HG03460 (cell line): ENCODE data around the gene PPARGC1A.

Experiments used
- ATAC-seq: cut with Tn5 transposase; IDR thresholded peaks from one replicate; pipeline ENCODE4 v1.9.1; 2021; ENCODE audit not compliant: unreplicated experiment

The PPARGC1A gene

GRCh38 chr4:23881674-23882337 lies 8.0 kb downstream of the PPARGC1A start:
- ATAC-seq = no peak

- no peak for ATAC-seq
Measured at GRCh38 chr4:23881052-23881501, 8.8 kb downstream of the PPARGC1A start.

DNA sequence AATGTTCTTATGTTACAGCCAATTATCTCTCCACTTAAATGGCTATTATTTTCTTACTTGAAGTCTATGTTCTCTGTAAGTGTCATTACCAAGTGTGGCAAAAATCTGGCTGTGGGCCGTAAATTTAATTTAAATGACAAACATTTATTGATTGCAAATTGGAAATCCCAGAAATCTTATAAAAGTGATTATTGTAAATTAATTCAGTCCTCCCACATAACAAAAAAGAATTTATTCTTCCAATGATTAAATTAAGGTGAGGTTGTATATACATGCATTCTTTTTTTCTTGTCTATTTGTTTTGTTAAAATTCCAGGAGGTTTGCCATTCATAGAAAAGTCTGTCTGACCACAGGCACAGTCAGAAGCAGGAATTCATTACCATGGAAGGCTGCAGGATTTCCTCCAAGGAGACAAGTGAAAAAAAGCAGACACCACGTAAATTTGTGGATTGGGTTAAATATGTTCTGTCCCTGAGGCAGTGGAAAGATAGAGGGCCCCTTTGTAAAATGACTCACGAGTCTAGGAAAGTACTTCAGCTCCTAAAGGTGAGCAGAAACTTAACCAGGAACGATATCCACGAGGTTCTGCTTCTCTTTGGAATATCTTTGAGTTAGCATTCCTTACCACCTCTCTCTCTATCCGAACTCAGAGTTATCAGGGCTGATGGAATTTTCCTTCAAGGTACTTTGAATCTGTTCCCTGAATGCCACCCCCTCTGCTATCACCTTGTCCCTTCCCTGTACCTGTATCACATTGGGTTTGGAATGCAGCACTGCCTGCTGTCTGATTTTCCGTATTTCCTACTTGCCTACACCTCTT lies 10.7 kb downstream of the PPARGC1A start:
- no peak for ATAC-seq

DNA sequence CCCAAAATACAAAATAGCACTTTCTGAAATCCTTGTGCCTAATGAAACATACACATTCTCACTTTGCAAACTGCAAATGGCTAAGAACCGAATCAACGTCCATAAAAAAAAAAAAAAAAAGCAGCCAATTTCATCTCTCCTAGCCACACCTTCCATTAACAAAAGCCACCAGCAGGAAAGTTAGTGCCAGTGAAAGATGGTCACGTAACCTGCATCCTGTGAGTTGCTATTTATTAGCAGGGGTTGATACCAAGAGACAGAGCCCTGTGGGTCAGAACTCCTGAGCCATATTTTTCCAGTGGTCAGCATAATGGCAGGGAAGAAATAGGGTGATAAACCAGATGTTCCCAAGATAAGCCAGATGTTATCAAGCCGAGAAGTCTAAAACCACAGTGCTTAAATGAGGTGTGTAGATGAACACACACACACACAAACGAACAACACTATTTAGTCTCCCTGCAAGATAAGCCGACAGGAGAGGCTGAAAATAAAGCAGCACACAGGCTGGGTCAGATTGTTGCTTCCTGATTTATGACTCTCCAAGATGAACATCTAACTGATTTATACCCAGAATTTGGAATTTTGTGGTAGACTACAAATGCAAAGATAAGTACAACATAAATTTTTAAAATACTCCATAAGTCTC lies 11.5 kb downstream of the PPARGC1A start:
- ATAC-seq = no peak

DNA sequence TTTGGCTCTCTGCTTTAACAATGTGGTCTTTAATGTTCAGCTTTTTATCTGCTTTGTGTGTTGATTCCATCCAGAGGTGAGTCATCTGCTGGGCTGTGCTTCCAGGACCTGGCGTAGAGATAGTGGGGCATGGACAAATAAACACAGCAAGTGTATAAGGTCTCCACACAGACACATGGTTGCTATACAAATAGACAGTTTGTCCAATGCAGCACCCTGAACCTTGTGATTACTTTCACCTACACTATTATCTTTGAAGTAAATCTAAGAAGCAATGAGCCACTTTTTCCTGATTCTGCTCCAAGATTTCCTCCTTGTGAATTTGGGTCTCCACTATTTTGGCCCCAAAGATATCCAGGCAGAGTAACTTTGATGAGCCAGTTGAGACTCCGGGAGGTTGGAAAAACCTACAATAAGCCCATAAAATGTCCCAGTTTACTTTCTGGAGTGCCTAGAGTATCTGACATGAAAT lies 12.1 kb downstream of the PPARGC1A start:
- no peak for ATAC-seq

- no peak for ATAC-seq
Measured at GRCh38 chr4:23876418-23877089, 13.3 kb downstream of the PPARGC1A start.

GRCh38 chr4:23875317-23875716 lies 14.5 kb downstream of the PPARGC1A start:
- no peak for ATAC-seq

DNA sequence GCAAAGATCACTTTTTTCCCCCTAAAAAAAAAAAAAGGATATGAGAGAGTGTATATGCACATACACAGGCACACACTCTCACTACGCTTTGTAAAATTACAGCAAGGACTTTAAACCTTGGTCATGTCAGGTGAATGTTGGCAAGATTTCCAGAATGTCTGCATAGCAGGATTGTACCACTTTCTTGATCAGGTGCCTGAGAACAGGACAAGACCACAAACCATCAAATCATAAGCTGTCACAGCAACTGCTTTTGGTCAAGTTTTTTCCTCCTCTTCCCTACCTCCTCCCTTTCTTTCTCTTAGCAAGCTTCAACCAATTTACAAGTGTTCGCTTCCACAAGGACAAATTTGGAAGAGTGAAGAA lies 15.3 kb downstream of the PPARGC1A start:
- no peak for ATAC-seq

DNA sequence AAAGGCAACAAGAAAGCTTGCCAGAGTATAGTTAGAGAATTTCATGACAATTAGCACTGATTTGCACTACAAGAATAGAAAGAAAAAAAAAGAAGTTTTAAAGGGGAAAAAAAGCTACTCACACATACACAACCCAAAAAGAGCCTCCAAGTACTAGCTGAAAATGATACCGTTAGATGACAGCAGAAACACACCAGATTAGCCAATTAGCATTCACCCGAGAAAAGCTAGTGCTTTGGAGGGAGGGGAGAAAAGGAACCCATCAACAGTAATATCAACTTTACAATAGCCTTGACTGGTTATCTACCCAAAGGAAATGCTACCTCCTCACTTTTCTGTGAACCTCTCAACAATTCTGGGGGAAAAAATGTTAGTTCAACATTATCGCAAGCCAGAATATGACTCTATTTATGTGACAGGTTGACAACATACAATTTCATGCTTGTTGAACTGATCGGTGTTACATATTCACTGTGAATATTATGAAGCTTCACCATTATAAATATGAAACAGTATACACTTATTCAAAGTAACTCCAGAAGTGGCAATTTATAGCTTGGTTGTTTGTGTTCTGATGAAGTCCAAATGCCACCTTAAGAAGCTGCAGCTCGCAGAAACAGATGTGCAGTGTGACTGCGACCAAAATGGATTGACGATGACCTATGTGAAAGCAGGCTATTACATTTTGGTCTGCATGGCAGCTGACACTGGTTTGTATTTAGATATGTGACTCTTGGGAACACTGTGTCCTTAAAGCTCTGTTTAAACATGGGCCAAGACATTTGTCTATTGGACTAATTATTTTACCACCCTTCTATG lies 15.9 kb downstream of the PPARGC1A start:
- ATAC-seq = no peak

DNA sequence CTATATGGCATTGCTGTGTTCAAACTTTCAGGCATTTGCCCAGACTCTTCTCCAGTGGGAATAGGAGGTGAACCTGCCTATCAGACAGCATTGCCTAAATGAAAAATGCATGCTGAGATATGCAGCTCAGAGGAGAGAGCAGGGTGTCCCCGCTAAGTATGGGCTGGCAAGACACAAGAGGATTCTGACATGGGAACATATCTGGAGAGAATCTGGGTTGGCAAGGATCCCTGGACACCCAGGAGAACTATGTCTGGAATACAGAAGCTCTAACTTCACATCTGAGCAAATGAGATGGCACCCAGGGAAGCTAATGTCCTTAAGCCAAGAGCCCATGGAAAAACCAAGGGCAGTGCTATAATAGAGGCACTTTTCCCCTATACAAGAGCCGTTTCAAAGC lies 18.4 kb downstream of the PPARGC1A start:
- no peak for ATAC-seq

GRCh38 chr4:23866450-23867075 lies 23.3 kb downstream of the PPARGC1A start:
- no peak for ATAC-seq

DNA sequence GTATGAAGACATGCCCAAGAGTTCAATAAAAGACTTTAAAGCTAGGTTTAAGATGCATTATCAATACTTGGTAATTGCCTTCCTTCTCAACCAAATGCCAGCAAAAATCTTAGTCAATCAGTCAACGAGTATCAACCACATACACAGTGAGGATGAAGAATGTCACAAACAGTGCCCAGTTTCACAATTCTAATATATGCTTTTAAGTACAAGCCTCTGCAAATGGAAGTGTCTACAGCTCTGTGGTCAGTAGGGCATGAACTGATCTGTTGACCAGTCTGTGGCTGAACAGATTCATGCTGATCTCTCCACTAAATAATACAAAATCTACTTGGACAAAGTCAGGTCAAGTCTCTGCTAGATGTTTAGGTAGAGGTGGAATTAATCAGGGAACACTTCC lies 27.9 kb downstream of the PPARGC1A start:
- ATAC-seq = no peak

DNA sequence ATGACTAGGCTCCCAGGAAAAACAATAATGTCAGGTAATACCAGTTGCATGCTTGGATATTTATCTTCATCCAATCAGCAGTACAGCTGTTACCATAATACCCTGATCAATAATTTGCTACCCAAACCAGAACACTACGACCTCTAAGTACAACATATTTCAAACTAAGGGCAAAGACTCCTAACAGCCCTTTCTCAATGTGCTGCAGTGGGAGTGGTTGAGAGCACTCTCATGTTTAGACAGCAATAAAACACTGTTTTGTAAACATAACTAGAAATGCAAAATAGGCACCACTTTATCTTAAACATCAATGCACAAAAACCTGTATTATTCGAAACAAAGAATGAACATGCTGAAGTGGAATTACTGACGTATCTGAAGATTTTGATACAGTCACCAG lies 28.9 kb downstream of the PPARGC1A start:
- no peak for ATAC-seq

GRCh38 chr4:23857367-23857959 lies 32.4 kb downstream of the PPARGC1A start:
- no peak for ATAC-seq

DNA sequence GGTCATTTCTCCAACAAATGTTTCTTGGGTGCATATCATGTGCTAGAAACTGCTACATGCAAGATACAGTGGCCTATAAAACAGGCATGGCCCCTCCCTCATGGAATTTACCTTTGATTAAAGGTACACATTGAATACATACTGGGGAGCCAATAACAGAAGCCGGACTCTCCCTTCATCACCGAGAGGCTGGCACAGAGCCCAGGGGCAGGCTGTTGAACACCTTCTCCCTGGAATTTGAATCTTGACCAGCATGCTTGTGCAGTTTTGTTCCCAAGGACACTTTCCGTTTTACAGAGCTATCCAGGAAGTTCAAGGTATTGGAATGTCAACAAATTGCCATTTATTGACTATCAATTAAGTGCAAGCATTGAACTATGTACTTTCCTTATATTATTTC lies 33.2 kb downstream of the PPARGC1A start:
- no peak for ATAC-seq

DNA sequence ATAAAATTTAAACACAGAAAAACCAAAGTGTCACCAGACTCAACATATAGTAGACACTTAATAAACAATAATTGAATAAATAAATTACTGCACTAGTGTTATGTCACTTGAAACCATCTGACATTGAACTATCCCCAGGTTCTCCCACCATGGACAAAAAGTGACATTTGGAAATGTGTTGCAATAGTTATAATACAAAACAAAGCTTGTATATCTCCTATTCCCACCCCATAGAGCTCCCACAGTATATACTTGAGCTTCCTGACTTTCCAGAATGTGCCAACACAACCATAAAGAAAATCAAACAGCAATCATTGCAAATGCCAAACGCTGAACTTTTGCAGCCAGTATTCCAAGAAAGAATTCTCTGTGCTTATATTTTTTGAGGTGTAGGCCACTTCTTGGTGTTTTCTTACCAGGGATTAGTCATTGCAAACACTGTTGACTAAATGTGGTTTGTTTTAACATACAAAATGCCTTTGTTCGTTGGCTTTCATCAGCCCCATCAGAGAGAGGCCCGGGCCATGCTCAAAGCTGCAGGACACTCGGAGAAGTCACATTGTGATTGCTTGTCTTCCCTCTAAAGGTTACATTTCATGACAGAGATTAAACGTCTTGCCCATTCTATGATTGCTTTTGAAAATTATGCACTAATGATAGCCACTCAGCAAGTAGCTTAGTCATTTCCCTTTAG lies 33.8 kb downstream of the PPARGC1A start:
- ATAC-seq = no peak

- no peak for ATAC-seq
Measured at GRCh38 chr4:23853986-23854660, 35.7 kb downstream of the PPARGC1A start.

DNA sequence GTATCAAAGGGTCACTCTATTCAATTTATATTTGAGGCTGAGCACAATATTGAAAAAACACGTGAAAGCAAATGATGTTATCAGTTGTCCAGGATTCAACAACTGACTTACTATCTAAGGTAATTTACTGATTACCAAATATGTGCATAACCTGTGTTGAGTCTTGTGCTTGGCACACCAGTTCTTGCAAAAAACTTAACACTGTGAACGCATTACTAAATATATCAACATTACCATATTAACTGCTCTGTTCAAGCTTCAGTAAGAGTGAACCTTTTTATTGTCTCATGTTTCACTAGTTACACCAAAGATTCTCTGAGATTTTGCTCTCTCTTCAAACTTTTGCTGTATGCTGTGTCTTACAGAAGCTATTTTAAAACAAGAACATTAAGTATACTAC lies 38.4 kb downstream of the PPARGC1A start:
- ATAC-seq = no peak

DNA sequence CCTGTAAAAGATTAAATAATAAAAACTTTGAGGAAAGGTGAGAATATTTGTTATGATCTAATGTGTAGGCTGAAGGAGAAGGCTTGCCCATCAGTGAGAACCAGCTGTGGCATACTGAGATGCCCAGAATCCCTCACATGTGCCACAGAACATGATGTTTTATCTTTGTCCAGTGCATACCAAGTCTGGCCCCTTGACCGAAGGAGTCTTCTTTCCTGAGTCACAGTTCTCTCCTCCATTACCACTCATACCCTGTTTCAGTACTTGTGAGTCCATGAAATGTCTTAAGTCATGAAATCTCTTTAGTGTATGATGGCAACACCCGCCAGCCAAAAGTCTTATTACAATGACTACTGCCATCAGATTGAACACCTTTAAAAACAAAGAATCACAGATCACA lies 42.7 kb downstream of the PPARGC1A start:
- ATAC-seq = no peak
